GM21786 (cell line): ENCODE measurements around the gene TGFB1I1.
"Not testable (repeated sequence)": the region's sequence is repeated elsewhere in the genome, so short reads cannot be mapped to it uniquely, and the experiment has no call there.

Experiments used
- ATAC-seq: cut with Tn5 transposase; IDR thresholded peaks from one replicate; pipeline ENCODE4 v1.9.1; 2021; ENCODE audit not compliant: unreplicated experiment

TGFB1I1 gene

GRCh38 chr16:31471875-31472708, at the start of gene TGFB1I1:
TGFB1I1 (plus strand) TSS chr16:31472152; CDS start chr16:31472189, 37 bp downstream.
- ATAC-seq: no peak

- ATAC-seq: no peak
These were observed 48.7 kb upstream of the TGFB1I1 start for GRCh38 chr16:31423241-31423640.

GRCh38 chr16:31423801-31424200, 48.2 kb upstream of the TGFB1I1 start:
- no peak for ATAC-seq

GRCh38 chr16:31427441-31428278, 44.3 kb upstream of the TGFB1I1 start:
- ATAC-seq: no peak

- ATAC-seq: no peak
These were observed 43.7 kb upstream of the TGFB1I1 start, which contains the start of gene COX6A2 for GRCh38 chr16:31428279-31428597. COX6A2 (minus strand) TSS chr16:31428360; CDS start chr16:31428325, 35 bp downstream.

GRCh38 chr16:31428638-31429247, 43.2 kb upstream of the TGFB1I1 start:
- no peak for ATAC-seq

- ATAC-seq: no peak
These were observed 42.6 kb upstream of the TGFB1I1 start for GRCh38 chr16:31429314-31429713.

- no peak for ATAC-seq
These were observed 42.2 kb upstream of the TGFB1I1 start for GRCh38 chr16:31429796-31430195.

- ATAC-seq: no peak
These were observed 41.4 kb upstream of the TGFB1I1 start for GRCh38 chr16:31430380-31431052.

- ATAC-seq: no peak
These were observed 36.4 kb upstream of the TGFB1I1 start for GRCh38 chr16:31435341-31436220.

GRCh38 chr16:31436221-31437045, 35.5 kb upstream of the TGFB1I1 start:
- ATAC-seq: no peak

- no peak for ATAC-seq
These were observed 33.5 kb upstream of the TGFB1I1 start for GRCh38 chr16:31438414-31438813.

- ATAC-seq: not testable (repeated sequence)
These were observed 32.9 kb upstream of the TGFB1I1 start for GRCh38 chr16:31439023-31439422.

- no peak for ATAC-seq
These were observed 32.4 kb upstream of the TGFB1I1 start for GRCh38 chr16:31439519-31439918.

- ATAC-seq: no peak
These were observed 31.3 kb upstream of the TGFB1I1 start for GRCh38 chr16:31440516-31441184.

GRCh38 chr16:31441956-31442355, 30.0 kb upstream of the TGFB1I1 start:
- no peak for ATAC-seq

- not testable (repeated sequence) for ATAC-seq
These were observed 26.0 kb upstream of the TGFB1I1 start for GRCh38 chr16:31445931-31446330.

GRCh38 chr16:31451201-31451600, 20.8 kb upstream of the TGFB1I1 start:
- ATAC-seq: no peak
